ENCODE results near the gene TTLL5.

DNA sequence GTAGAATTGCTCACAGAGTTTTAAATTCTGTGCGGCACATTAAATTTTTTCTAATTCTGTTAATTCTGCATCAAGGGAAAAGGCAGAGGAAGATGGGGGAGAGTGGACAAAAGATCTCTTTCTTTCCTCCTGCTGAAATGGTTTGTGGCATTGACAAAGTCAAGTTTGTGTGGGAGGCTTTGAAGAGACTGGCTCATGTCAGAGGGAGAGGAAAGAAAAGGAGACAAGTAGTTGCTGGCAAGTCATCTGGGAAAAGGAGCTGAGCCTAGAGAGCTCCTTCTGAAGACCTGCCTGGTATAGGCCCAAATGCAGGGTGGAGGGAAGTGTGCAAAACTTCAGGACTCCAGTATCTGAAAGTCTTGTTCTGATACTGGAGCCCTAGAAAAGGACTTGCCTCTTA, 36.3 kb downstream of the TTLL5 start:
- TF ChIP-seq, protein P1, sequence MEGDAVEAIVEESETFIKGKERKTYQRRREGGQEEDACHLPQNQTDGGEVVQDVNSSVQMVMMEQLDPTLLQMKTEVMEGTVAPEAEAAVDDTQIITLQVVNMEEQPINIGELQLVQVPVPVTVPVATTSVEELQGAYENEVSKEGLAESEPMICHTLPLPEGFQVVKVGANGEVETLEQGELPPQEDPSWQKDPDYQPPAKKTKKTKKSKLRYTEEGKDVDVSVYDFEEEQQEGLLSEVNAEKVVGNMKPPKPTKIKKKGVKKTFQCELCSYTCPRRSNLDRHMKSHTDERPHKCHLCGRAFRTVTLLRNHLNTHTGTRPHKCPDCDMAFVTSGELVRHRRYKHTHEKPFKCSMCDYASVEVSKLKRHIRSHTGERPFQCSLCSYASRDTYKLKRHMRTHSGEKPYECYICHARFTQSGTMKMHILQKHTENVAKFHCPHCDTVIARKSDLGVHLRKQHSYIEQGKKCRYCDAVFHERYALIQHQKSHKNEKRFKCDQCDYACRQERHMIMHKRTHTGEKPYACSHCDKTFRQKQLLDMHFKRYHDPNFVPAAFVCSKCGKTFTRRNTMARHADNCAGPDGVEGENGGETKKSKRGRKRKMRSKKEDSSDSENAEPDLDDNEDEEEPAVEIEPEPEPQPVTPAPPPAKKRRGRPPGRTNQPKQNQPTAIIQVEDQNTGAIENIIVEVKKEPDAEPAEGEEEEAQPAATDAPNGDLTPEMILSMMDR (IDR thresholded peaks at IDR 0.05; ENCODE audit: insufficient read depth, low read length): no peak
- TF ChIP-seq, protein P2, sequence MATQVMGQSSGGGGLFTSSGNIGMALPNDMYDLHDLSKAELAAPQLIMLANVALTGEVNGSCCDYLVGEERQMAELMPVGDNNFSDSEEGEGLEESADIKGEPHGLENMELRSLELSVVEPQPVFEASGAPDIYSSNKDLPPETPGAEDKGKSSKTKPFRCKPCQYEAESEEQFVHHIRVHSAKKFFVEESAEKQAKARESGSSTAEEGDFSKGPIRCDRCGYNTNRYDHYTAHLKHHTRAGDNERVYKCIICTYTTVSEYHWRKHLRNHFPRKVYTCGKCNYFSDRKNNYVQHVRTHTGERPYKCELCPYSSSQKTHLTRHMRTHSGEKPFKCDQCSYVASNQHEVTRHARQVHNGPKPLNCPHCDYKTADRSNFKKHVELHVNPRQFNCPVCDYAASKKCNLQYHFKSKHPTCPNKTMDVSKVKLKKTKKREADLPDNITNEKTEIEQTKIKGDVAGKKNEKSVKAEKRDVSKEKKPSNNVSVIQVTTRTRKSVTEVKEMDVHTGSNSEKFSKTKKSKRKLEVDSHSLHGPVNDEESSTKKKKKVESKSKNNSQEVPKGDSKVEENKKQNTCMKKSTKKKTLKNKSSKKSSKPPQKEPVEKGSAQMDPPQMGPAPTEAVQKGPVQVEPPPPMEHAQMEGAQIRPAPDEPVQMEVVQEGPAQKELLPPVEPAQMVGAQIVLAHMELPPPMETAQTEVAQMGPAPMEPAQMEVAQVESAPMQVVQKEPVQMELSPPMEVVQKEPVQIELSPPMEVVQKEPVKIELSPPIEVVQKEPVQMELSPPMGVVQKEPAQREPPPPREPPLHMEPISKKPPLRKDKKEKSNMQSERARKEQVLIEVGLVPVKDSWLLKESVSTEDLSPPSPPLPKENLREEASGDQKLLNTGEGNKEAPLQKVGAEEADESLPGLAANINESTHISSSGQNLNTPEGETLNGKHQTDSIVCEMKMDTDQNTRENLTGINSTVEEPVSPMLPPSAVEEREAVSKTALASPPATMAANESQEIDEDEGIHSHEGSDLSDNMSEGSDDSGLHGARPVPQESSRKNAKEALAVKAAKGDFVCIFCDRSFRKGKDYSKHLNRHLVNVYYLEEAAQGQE (IDR thresholded peaks at IDR 0.05; ENCODE audit: insufficient replicate concordance, low read depth): no peak
- TF ChIP-seq GABPA (IDR thresholded peaks at IDR 0.05; ENCODE audit: low read depth): no peak
